ENCODE data around the gene SLC22A1. TPM values are rescaled to one million over a fixed set of nuclear protein-coding genes. Genes with fewer than 3 reads are reported as not detected.

SLC22A1 gene
- total and polyA plus RNA-seq, 10 of the 15 experiments (the other 5 are each of a cell fraction or from before 2014, with no cell fraction given) = 0.09 to 0.28 (median 0.15) TPM; not detected in 3

DNA sequence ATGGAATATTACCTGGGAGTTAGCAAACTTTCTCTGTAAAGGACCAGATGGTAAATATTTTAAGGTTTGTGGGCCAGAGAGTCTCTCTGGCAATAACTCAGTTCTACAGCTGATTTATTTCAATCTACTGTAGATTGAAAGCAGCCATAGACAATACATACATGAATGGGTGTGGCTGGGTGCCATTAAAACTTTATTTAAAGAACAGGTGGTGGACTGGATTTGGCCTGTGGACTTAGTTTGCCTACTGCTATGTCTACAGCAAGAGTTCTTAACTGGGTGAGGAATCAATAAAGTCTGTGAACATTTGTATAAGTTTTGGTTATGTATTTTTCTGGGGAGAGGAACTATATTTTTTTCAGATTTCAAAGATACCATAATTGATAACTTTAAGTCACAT, 81.9 kb downstream of the SLC22A1 start:
- FAIRE-seq = no peak
- no TSS peak for BruUV-seq (replicated peaks)
- RAD21 ChIA-PET (ENCODE audit: unreplicated experiment) = no interaction called here
- Histone ChIP-seq H3K4me1 (ENCODE audit: control insufficient read depth, insufficient read depth, low read length) (no peaks in the 10 kb centered on the region), H3K9ac (ENCODE audit: control insufficient read depth, insufficient read depth, low read length) (no peak overlapping the region), H3K9me3 (replicated peaks; ENCODE audit: control insufficient read depth, insufficient read depth, low read length) (no peaks in the 10 kb centered on the region; the same call in 2 of the 3 replicates), H3K27me3 (replicated peaks in 1 of 2; ENCODE audit: control insufficient read depth in 2 of 2, insufficient read depth in 2 of 2, low read length in 1 of 2) (no peaks in the 10 kb centered on the region), H3K79me2 (ENCODE audit: control insufficient read depth, insufficient read depth, low read length) (no peaks in the 10 kb centered on the region), H3K4me2 (ENCODE audit: control insufficient read depth, insufficient read depth) (no peak overlapping the region), H2AFZ (ENCODE audit: control insufficient read depth, low read depth, low read length) (no peak overlapping the region), H4K20me1 (ENCODE audit: control insufficient read depth, insufficient read depth) (no peaks in the 10 kb centered on the region), H3K36me3 (ENCODE audit: control insufficient read depth in 2 of 2, insufficient read depth in 2 of 2, low read length in 1 of 2) (no peaks in the 10 kb centered on the region), H3K4me3 (no peak overlapping the region), H3K27ac (ENCODE audit: control insufficient read depth, insufficient read depth) (no peak overlapping the region)
- no peak for DNase-seq (ENCODE audit: low read depth, low spot score)
- in situ Hi-C loops (cut with MboI) = no loop called here
- CTCF ChIA-PET = no interaction called here
- intact Hi-C loops (cut with micrococcal nuclease; ENCODE audit: unreplicated experiment) = no loop called here
- no peak for ATAC-seq
- SMC1A ChIA-PET (ENCODE audit: uncharacterized antibody, unreplicated experiment) = no interaction called here
- POLR2A ChIA-PET = interaction anchor here (0.6 kb wide), 2 partner anchors 160 to 195 kb away, joined by 3 to 6 read pairs; no protein-coding TSS in a partner anchor
- TF ChIP-seq FOXK2 (IDR thresholded peaks at IDR 0.05) = no peak
- no peak for TF ChIP-seq MTA2 (IDR thresholded peaks at IDR 0.05; ENCODE audit: low read depth)
- TF ChIP-seq IRF3 (IDR thresholded peaks at IDR 0.05) = no peak
- TF ChIP-seq IRF4 (IDR thresholded peaks at IDR 0.05; ENCODE audit: low read depth, low read length) = no peak
- TF ChIP-seq MXI1 (IDR thresholded peaks at IDR 0.05; ENCODE audit: low read depth, low read length) = no peak
- TF ChIP-seq, protein P1, sequence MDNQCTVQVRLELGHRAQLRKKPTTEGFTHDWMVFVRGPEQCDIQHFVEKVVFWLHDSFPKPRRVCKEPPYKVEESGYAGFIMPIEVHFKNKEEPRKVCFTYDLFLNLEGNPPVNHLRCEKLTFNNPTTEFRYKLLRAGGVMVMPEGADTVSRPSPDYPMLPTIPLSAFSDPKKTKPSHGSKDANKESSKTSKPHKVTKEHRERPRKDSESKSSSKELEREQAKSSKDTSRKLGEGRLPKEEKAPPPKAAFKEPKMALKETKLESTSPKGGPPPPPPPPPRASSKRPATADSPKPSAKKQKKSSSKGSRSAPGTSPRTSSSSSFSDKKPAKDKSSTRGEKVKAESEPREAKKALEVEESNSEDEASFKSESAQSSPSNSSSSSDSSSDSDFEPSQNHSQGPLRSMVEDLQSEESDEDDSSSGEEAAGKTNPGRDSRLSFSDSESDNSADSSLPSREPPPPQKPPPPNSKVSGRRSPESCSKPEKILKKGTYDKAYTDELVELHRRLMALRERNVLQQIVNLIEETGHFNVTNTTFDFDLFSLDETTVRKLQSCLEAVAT (IDR thresholded peaks at IDR 0.05) = no peak
- TF ChIP-seq LARP7 (IDR thresholded peaks at IDR 0.05) = no peak
- TF ChIP-seq, protein P2, sequence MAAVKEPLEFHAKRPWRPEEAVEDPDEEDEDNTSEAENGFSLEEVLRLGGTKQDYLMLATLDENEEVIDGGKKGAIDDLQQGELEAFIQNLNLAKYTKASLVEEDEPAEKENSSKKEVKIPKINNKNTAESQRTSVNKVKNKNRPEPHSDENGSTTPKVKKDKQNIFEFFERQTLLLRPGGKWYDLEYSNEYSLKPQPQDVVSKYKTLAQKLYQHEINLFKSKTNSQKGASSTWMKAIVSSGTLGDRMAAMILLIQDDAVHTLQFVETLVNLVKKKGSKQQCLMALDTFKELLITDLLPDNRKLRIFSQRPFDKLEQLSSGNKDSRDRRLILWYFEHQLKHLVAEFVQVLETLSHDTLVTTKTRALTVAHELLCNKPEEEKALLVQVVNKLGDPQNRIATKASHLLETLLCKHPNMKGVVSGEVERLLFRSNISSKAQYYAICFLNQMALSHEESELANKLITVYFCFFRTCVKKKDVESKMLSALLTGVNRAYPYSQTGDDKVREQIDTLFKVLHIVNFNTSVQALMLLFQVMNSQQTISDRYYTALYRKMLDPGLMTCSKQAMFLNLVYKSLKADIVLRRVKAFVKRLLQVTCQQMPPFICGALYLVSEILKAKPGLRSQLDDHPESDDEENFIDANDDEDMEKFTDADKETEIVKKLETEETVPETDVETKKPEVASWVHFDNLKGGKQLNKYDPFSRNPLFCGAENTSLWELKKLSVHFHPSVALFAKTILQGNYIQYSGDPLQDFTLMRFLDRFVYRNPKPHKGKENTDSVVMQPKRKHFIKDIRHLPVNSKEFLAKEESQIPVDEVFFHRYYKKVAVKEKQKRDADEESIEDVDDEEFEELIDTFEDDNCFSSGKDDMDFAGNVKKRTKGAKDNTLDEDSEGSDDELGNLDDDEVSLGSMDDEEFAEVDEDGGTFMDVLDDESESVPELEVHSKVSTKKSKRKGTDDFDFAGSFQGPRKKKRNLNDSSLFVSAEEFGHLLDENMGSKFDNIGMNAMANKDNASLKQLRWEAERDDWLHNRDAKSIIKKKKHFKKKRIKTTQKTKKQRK (IDR thresholded peaks at IDR 0.05; ENCODE audit: low read depth, low read length) = no peak
- TF ChIP-seq REST (IDR thresholded peaks at IDR 0.05; ENCODE audit: low read depth, low read length) = no peak
- no peak for TF ChIP-seq ZNF24 (IDR thresholded peaks at IDR 0.05)
- TF ChIP-seq USF2 (IDR thresholded peaks at IDR 0.05; ENCODE audit: borderline replicate concordance, low read depth, low read length) = no peak
- TF ChIP-seq TARDBP (IDR thresholded peaks at IDR 0.05; ENCODE audit: borderline replicate concordance) = no peak
- no peak for TF ChIP-seq CBFB (IDR thresholded peaks at IDR 0.05; ENCODE audit: low read depth)
- TF ChIP-seq SMARCA5 (IDR thresholded peaks at IDR 0.05) = no peak
- TF ChIP-seq FOS (IDR thresholded peaks at IDR 0.05; ENCODE audit: borderline replicate concordance, extremely low read depth, insufficient read length) = no peak
- TF ChIP-seq SUZ12 (IDR thresholded peaks at IDR 0.05; ENCODE audit: unreplicated experiment) = no peak
- no peak for TF ChIP-seq GATAD2B (conservative IDR thresholded peaks at IDR 0.05; ENCODE audit: low read depth)

Data from GM12878 (cell line).